ENCODE measurements around the gene SCP2.

DNA sequence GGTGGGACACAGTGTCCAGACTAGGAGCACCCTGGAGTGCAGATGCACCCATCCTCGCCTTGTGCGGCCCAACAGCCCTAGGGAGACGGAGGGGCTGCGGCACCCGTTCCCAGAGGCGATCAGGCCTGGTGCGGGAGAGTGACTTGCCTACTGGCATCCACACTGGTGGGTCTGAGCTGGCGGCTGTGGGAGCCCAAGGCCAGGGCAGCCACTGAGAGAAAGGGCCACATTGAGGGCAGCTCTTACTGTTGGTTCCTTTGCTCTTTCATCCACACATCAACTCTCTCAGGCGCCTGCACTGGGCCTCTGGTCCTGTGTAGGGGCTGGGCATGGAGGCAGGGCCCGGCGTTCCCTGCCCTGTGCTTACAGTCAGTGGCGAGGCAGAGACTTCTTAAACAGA is 143.5 kb downstream of the SCP2 start:
- TF ChIP-seq, protein P1, sequence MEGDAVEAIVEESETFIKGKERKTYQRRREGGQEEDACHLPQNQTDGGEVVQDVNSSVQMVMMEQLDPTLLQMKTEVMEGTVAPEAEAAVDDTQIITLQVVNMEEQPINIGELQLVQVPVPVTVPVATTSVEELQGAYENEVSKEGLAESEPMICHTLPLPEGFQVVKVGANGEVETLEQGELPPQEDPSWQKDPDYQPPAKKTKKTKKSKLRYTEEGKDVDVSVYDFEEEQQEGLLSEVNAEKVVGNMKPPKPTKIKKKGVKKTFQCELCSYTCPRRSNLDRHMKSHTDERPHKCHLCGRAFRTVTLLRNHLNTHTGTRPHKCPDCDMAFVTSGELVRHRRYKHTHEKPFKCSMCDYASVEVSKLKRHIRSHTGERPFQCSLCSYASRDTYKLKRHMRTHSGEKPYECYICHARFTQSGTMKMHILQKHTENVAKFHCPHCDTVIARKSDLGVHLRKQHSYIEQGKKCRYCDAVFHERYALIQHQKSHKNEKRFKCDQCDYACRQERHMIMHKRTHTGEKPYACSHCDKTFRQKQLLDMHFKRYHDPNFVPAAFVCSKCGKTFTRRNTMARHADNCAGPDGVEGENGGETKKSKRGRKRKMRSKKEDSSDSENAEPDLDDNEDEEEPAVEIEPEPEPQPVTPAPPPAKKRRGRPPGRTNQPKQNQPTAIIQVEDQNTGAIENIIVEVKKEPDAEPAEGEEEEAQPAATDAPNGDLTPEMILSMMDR (IDR thresholded peaks at IDR 0.05; ENCODE audit: insufficient read depth, low read length) = no peak
- TF ChIP-seq, protein P2, sequence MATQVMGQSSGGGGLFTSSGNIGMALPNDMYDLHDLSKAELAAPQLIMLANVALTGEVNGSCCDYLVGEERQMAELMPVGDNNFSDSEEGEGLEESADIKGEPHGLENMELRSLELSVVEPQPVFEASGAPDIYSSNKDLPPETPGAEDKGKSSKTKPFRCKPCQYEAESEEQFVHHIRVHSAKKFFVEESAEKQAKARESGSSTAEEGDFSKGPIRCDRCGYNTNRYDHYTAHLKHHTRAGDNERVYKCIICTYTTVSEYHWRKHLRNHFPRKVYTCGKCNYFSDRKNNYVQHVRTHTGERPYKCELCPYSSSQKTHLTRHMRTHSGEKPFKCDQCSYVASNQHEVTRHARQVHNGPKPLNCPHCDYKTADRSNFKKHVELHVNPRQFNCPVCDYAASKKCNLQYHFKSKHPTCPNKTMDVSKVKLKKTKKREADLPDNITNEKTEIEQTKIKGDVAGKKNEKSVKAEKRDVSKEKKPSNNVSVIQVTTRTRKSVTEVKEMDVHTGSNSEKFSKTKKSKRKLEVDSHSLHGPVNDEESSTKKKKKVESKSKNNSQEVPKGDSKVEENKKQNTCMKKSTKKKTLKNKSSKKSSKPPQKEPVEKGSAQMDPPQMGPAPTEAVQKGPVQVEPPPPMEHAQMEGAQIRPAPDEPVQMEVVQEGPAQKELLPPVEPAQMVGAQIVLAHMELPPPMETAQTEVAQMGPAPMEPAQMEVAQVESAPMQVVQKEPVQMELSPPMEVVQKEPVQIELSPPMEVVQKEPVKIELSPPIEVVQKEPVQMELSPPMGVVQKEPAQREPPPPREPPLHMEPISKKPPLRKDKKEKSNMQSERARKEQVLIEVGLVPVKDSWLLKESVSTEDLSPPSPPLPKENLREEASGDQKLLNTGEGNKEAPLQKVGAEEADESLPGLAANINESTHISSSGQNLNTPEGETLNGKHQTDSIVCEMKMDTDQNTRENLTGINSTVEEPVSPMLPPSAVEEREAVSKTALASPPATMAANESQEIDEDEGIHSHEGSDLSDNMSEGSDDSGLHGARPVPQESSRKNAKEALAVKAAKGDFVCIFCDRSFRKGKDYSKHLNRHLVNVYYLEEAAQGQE (IDR thresholded peaks at IDR 0.05; ENCODE audit: insufficient replicate concordance, low read depth) = no peak

All from HL-60 (cell line).